ENCODE measurements around the gene POLR2J3.
"Not testable (repeated sequence)": the region's sequence is repeated elsewhere in the genome, so short reads cannot be mapped to it uniquely, and the experiment has no call there.

DNA sequence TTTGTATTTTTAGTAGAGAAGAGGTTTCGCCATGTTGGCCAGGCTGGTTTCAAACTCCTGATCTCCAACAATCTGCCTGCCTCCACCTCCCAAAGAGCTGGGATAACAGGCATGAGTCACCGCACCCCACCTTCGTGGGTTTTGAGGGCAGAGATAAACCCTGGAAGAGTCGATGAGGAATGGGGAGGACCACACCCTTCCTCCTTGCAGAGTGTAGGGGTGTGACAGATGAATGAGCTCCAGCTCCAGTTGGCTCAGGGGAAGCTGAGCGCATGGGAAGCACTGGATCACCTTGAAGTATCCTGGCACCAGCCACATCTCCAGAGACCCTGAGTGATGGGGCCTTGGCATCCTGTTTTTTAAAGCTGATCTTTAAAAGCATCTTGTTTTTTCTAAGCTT lies 11.1 kb upstream of the POLR2J3 start:
- TF ChIP-seq, protein P1, sequence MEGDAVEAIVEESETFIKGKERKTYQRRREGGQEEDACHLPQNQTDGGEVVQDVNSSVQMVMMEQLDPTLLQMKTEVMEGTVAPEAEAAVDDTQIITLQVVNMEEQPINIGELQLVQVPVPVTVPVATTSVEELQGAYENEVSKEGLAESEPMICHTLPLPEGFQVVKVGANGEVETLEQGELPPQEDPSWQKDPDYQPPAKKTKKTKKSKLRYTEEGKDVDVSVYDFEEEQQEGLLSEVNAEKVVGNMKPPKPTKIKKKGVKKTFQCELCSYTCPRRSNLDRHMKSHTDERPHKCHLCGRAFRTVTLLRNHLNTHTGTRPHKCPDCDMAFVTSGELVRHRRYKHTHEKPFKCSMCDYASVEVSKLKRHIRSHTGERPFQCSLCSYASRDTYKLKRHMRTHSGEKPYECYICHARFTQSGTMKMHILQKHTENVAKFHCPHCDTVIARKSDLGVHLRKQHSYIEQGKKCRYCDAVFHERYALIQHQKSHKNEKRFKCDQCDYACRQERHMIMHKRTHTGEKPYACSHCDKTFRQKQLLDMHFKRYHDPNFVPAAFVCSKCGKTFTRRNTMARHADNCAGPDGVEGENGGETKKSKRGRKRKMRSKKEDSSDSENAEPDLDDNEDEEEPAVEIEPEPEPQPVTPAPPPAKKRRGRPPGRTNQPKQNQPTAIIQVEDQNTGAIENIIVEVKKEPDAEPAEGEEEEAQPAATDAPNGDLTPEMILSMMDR (IDR thresholded peaks at IDR 0.05; ENCODE audit: borderline replicate concordance, extremely low read depth, low read length, poor library complexity, severe bottlenecking): not testable (repeated sequence)
- not testable (repeated sequence) for TF ChIP-seq EZH2 (IDR thresholded peaks at IDR 0.05; ENCODE audit: borderline replicate concordance, low read depth, low read length, severe bottlenecking)
